HG03558 (cell line): ENCODE measurements around the gene CALHM3.

Experiments used
- ATAC-seq: cut with Tn5 transposase; IDR thresholded peaks from one replicate; pipeline ENCODE4 v1.9.1; 2021; ENCODE audit warnings: moderate number of reproducible peaks; ENCODE audit not compliant: unreplicated experiment; ENCODE audit errors: extremely low read depth

Gene CALHM3

GRCh38 chr10:103428989-103429643 lies 49.9 kb downstream of the CALHM3 start:
- ATAC-seq = no peak

- ATAC-seq = no peak
These were observed 51.2 kb downstream of the CALHM3 start for GRCh38 chr10:103427866-103428265.

GRCh38 chr10:103423748-103424147 lies 55.3 kb downstream of the CALHM3 start:
- ATAC-seq = no peak
